Activated CD8-positive, alpha-beta memory T cell treated with anti-CD3 and anti-CD28 coated beads for 4 hours (primary cell): Measurements from ENCODE around the gene GTPBP1.

Experiments
- DNase-seq, 2 donors: peaks; one replicate each; pipeline ENCODE4 v3.0.0-alpha.2; 2020; ENCODE audit warnings: low read depth in 2 of 2

GTPBP1 gene

GRCh38 chr22:38700789-38701628 lies 4.7 kb upstream of the GTPBP1 start, which contains the start of gene JOSD1:
JOSD1 (minus strand) TSS chr22:38700943; CDS start chr22:38699987, 956 bp downstream.
- DNase-seq: peak; percentile 95 to 98

- DNase-seq: no peak
Measured at GRCh38 chr22:38704654-38705234, 1.0 kb upstream of the GTPBP1 start.

GRCh38 chr22:38706101-38706900 lies 557 bp downstream of the GTPBP1 start:
- peak in 1 of 2 donors; percentile 19 for DNase-seq

DNA sequence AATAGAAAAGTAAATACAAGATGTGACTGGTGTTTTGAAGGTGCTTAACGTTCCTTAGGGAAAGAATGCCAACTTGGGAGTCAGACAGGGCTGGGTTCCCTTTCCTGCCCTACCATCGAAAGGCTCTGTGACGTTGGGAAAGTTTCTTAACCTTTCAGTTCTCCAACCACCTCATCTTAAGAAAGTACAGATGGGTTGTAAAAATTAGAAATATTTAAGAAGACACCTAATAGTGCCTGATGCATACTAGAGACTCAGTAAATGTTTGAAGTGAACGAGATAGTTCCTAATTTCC lies 1.1 kb downstream of the GTPBP1 start:
- no peak for DNase-seq

DNA sequence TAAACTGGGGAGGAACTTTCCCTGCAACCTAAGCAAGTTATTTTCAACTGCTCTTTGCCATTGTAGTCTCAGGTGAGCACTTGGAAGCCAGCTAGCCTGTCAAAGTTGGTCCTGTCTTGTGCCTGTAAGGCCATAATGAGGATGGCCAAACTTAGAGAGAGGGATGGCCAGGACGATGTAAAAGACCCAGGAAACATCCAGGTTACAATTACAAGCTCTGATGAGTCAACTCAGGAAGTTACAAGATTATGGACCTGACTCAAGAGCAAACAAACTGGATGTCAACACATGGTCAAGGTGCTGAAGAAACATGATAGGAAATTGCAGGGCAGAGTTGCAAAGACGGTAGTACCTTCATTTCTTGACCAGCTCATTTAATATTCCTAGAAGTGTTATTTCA lies 1.6 kb downstream of the GTPBP1 start:
- DNase-seq: no peak

DNA sequence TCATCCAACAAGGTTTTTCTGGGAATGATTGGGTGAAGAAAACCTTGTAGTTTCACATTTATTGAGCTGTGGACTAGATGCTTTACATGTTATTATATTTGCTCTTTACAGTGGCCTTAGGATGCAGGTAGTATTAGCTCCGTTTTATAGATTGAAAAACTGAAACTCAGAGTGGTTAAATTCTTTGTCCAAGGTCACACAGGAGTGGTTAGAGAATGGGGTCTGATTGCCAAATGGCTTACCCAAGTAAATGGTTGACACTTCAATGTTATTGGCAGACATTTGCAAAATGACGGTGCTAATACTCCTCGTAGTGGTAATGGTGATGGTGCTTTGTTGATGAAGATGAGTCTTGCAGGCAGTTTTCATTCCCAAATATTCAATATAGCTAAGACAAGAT lies 2.2 kb downstream of the GTPBP1 start:
- DNase-seq: no peak

- DNase-seq: no peak
Measured at GRCh38 chr22:38709306-38709705, 3.6 kb downstream of the GTPBP1 start.

DNA sequence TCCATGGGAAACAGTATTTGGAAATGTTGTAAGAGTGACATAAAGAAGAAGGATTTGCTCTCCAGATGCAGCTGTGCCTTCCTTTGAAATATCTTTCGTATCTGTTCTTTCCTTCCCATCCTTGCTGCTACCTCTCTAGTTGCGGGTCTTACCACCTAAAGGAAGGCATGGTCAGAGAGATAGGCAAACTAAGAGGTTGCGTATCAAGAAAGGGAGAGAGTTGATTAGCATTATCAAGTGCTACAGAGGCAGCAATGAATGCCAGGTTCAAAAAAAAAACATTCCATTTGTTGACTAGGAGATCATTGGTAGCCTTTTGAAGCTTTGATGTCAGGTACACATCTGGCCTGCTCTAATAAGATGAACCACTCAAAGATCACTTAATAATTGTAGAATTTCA lies 4.6 kb downstream of the GTPBP1 start:
- DNase-seq: no peak

GRCh38 chr22:38710866-38711265 lies 5.1 kb downstream of the GTPBP1 start:
- no peak for DNase-seq

GRCh38 chr22:38712486-38713207 lies 6.9 kb downstream of the GTPBP1 start:
- DNase-seq: no peak

- no peak for DNase-seq
Measured at GRCh38 chr22:38713921-38714320, 8.2 kb downstream of the GTPBP1 start.

GRCh38 chr22:38715176-38715764 lies 9.5 kb downstream of the GTPBP1 start:
- no peak for DNase-seq

- DNase-seq: no peak
Measured at GRCh38 chr22:38715852-38716251, 10.1 kb downstream of the GTPBP1 start.

- DNase-seq: no peak
Measured at GRCh38 chr22:38716271-38716670, 10.5 kb downstream of the GTPBP1 start.

GRCh38 chr22:38716826-38717225 lies 11.1 kb downstream of the GTPBP1 start:
- DNase-seq: no peak

DNA sequence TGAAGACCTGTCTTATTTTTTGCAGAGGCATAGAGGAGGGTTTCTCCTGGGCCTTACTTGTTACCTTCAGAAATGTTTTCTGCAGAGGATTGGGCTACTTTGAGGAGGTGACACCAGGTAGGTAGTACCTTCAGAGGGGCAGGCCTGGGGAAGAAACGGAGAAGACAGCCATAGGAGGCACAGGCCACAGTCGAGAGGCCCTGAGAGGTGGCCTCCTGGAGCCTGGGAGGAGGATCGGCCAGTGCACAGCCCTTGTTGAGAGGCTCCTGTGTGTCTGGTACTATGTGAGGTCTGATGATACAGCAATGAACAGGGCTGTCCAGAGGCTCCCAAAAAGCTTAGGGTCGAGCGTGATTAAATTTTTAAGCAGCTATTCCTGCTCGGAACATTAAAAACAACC lies 11.5 kb downstream of the GTPBP1 start:
- DNase-seq: no peak

DNA sequence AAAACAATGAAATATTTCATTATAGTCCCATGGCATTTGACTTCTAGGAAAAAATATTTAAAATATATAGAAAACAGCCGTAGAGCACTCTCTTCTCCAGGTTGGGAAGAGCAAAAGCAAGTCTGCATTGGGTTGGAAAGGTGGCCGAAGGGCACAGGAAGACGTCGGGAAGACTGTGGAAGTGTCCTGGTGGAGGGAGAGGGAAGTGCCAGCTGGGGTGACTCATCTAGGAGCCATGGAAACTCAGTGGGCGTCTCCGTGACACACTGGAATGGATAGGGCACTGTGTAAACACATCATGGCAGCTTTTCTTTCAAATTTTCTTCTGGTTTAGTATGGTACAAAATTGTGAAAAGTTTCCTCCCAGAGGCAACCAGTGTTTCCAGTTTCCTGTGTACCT lies 12.7 kb downstream of the GTPBP1 start:
- DNase-seq: no peak

GRCh38 chr22:38719196-38719595 lies 13.5 kb downstream of the GTPBP1 start:
- DNase-seq: no peak

GRCh38 chr22:38720350-38720749 lies 14.6 kb downstream of the GTPBP1 start:
- no peak for DNase-seq

DNA sequence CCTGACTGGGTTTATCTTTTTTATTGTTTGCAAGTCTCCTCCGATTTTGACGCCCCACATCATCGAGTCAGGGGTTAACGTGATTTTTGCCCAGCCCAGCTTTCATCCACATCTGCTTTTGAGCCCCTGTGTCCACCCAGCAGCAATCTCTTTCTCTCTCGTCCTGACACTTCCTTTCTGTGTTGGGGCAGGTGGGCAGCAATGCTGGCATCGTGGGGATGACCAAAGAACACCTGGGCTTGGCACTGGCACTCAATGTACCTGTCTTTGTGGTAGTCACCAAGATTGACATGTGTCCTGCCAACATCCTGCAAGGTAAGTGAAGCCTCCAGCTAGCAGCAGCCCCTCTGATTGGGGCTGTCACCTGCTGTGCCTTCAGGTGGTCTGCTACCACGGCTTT lies 15.8 kb downstream of the GTPBP1 start:
- DNase-seq: no peak

DNA sequence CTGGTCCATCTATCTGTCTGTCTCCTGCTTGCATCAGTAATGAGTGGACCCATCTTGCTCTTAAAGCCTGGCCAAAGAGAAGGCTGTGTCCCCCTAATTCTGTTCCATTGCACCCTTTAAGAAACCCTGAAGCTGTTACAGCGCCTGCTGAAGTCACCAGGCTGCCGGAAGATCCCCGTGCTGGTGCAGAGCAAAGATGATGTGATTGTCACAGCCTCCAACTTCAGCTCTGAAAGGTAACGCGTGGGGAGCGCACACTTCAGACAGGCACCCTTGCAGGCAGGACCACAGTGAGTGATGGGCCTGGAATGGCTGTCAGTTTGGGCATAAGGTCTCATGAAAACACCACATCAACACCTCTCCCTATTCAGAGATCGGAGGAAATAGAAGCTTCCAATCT lies 18.4 kb downstream of the GTPBP1 start:
- DNase-seq: no peak
